Measurements from ENCODE around the gene EIF5.

DNA sequence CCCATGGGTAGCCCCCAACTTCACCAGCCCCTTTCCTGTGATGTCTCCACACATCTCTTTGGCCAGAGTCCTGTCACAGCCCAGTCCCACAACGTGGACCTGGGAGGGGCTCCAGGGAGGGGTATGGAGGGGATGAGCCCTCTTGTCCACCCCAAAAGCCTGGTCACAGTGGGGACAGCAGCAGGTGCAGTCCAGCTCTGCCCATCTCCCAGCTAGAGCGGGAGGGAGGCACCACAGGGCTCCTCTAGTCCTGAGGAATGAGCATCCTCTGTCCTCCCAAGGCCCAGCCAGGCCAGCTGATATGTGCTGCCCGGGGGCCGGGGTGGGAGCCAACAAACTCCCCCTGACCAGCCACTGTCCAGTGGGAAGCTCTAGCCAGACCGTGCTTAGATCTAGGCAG, 43.5 kb upstream of the EIF5 start:
- TF ChIP-seq, protein P1, sequence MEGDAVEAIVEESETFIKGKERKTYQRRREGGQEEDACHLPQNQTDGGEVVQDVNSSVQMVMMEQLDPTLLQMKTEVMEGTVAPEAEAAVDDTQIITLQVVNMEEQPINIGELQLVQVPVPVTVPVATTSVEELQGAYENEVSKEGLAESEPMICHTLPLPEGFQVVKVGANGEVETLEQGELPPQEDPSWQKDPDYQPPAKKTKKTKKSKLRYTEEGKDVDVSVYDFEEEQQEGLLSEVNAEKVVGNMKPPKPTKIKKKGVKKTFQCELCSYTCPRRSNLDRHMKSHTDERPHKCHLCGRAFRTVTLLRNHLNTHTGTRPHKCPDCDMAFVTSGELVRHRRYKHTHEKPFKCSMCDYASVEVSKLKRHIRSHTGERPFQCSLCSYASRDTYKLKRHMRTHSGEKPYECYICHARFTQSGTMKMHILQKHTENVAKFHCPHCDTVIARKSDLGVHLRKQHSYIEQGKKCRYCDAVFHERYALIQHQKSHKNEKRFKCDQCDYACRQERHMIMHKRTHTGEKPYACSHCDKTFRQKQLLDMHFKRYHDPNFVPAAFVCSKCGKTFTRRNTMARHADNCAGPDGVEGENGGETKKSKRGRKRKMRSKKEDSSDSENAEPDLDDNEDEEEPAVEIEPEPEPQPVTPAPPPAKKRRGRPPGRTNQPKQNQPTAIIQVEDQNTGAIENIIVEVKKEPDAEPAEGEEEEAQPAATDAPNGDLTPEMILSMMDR (optimal IDR thresholded peaks at IDR 0.05 in 1 of 3, IDR thresholded peaks at IDR 0.05 in 1 of 3, conservative IDR thresholded peaks at IDR 0.05 in 1 of 3; ENCODE audit: extremely low read depth in 1 of 3, insufficient read depth in 2 of 3, low read length in 3 of 3) = no peak
- TF ChIP-seq EZH2 (IDR thresholded peaks at IDR 0.05; ENCODE audit: low read length) = no peak

Measured in keratinocyte (primary cell).